Activated T-cell treated with anti-CD3 and anti-CD28 coated beads for 4 hours (primary cell): ENCODE measurements around the gene AAK1.
A peak's percentile ranks its signal among the peaks of the same experiment; 100 is the strongest.
"Not testable (repeated sequence)": the region's sequence is repeated elsewhere in the genome, so short reads cannot be mapped to it uniquely, and the experiment has no call there.

Source experiments
- DNase-seq: peaks from one replicate; pipeline ENCODE4 v3.0.0-alpha.2; 2020

Gene AAK1

DNA sequence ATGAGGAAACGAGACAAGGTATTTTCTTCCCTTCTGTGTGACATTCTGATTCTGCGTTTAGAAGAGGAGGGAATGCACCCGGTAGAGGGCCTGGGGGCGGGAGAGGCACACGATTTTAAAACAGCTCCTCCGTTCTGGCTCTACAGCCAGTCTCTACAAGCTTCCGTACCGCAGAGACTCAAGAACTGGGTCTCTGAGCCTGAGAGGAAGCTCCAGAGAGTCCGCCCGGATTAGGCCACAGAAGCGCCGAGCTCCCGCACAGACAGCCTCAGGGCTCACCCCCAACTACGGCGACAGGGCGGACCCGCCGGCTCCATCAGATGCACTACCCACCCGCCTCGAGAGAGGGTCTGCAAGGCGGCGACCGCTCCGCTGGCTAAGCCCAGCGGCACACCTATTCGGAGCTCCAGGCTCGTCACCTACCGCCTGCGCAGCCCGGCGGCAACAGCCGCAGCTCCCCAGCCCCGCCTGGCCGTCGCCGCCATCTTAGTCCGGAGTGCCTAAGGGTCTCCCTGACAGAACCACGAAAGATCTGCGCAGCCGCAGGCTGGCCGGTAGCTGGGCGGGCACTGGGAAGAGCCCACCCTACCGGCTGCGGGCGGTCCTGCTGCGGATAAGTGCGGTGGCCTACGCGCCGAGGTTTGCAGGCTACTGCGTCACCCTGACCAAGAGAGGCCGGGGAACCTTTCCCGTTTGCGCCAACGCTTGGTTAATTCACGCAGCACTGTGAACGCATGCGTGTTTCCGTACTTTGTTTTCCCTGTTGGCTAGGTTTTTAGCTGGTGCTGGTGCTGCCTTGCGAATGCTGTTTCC is 206.4 kb downstream of the AAK1 start, which contains the start of gene NFU1:
TSS of gene NFU1 (minus strand) at position 498 of the 813 bp plus-strand sequence. CDS start at position 485, 13 bp downstream.
- DNase-seq = peak; percentile 67

DNA sequence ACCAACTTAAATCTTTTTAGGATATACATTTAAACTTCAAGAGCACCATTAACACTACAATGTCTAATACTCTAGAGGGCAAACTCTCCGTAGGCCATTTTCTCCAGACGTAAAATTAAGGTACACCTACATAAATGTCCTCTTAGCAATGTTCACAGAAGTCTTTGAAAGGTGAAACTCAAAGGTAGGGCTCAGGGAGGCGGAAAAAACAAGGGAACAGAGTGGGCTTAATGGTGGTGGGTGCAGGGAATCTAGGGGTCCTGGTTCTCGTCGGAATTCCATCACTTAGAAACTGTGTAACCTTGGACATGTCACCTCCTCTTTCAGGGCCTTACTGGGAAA is 207.0 kb downstream of the AAK1 start:
- no peak for DNase-seq

DNA sequence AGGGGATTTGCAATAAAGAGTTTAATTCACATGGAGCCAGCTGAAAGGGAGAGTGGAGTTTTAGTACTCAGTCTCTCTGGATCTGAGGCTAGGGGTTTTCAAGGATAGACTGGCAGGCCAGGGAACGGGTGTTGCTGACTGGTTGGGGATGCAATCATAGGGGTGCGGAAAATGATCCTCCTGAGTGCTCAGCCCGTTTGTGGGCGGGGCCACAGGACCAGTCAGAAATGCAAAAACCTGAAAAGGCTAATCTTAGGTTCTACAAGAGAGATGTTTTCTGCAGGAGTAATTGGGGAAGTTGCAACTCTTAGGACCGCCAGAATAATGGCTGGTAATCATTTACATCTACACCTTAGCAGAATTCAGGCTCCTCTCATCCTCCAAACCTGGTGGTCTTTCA is 208.8 kb downstream of the AAK1 start:
- DNase-seq = no peak

DNA sequence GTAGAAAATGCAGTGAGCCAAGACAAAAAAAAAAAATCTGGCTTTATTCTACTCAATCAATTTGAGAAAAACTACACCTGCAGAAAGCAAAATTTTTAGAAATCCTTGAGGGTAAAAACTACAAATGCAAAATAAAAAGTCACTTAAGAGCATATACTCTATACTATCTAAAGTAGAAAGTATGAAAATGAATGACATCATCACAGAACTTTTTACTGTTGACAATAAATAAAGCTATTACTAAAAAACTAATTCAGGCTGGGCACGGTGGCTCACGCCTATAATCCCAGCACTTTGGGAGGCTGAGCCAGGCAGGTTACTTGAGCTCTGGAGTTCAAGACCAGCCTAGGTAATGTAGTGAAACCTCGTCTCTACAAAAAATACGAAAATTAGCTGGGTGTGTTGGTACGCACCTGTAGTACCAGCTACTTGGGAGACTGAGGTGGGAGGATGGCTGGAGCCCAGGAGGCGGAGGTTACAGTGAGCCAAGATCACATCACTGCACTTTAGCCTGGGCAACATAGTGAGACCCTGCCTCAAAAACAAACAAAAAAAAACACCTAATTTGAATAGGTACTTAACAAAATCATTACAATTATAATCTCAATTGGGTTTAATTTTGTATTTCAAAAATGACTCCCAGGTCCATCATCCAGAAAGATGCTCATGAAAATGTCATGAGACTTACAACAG is 213.9 kb downstream of the AAK1 start:
- no peak for DNase-seq

DNA sequence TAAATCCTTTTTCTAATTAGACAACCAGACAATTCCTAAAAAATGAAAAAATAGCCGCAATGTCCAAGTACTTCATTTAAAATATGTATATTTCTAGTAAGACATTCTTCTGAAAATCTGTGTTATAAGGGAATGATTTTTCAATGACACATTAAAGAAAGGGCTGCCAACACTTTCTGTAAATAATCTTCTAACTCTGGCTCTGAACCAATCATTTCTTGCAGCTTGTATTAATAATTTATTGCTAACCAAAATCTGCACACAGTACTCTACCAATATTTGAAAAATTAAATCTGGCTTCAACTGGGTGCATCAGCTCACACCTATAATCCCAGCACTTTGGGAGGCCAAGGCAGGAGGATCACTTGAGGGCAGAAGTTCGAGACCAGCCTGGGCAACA is 214.6 kb downstream of the AAK1 start:
- DNase-seq = no peak

DNA sequence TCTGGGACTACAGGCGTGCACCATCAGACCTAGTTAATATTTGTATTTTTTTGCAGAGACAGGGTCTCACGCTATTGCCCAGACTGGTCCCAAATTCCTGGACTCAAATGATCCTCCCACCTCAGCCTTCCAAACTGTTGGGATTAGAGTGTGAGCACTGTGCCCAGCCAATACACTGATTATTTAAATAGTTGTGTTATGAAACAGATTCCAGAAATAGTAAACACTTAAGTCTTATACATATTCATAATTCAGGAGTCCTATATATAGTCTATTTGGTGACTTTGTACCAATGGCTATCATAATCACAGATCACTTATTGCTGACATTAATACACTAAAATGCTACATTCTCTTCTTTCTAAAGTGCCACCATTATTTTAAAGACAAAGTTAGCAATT is 219.1 kb downstream of the AAK1 start:
- no peak for DNase-seq

DNA sequence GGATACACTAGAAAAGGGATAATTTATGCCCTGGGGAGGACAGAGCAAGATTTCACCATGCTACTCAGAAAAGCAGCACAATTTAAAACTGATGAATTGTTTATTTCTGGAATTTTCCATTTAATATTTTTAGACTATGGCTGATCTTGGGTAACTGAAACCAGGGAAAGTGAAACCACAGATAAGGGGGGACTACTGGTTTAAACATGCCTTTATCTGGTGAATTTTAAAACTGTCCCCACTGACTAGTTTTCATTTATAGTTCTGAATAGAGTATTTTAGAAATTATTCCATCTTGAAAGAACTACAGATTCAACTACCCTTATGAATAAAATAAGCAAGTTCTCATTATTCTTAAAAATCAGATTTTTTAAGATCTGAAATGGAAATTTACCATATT is 221.3 kb downstream of the AAK1 start:
- no peak for DNase-seq

DNA sequence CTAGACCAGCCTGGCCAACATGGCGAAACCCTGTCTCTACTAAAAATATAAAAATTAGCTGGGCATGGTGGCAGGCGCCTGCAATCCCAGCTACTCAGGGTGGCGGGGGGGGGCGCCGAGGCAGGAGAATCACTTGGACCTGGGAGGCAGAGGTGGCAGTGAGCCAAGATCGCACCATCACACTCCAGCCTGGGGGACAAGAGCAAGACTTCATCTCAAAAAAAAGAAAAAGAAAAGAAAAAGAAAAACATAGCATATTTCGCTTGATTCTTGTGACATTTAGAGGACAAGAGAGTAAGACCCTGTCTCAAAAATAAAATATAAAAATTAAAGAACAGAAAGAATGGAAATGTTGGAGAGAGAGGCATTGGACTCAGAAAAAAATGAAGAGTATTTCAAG is 224.4 kb downstream of the AAK1 start:
- not testable (repeated sequence) for DNase-seq

DNA sequence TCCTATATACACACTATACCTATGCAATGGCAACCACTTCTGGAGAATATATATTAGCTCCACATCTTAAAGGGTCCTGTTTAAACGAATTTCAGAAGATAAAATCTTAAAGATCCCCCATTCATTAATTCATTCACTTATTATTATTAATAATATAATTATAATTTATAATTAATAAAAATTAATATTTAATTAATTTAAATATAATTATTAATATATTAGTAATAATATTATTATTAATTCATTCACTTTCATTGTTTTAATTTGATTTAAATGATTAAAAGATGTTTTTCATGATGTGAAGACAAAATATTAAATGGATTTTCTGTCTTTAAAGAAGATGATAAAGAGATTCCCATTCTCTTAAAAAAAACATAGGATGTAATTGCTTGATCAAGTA is 227.4 kb downstream of the AAK1 start:
- DNase-seq = no peak
